Fibroblast of peridontal ligament (primary cell): ENCODE measurements around the gene BPIFA3.
"Not testable (repeated sequence)": the region's sequence is repeated elsewhere in the genome, so short reads cannot be mapped to it uniquely, and the experiment has no call there.

Experiments used
- DNase-seq: peaks from one replicate; pipeline ENCODE4 v3.0.0-alpha.2; 2010; ENCODE audit errors: extremely low read depth

The BPIFA3 gene

DNA sequence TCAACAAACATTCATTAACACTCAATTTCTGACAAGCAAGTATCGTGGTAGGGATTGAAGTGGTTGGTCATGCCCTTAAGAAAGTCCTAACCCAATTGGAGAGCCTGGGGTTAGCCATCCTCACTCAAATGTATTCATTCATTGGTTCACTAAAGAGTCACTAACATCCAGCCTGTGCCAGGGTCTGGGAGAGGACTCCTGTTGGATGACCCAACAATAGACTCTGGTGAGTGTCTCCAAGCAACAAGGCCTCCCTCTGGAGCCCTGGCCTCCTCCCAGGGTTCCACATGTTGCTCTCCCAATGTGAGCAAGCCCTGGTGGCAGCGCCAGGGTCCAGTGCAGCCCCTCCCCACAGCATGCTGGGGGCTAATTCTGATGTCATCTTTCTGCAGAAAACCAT, at the start of gene BPIFA3:
Gene BPIFA3, plus strand, starts transcription at position 301 of the 400 bp plus-strand sequence. CDS start 185 bp downstream, outside the sequence.
- DNase-seq = no peak

- DNase-seq = no peak
Measured at GRCh38 chr20:33167859-33168258, 49.3 kb upstream of the BPIFA3 start, which contains the start of gene BPIFA2. BPIFA2 (plus strand) TSS chr20:33168159; CDS start chr20:33169146, 987 bp downstream.

GRCh38 chr20:33169176-33169794, 47.9 kb upstream of the BPIFA3 start:
- no peak for DNase-seq

- no peak for DNase-seq
Measured at GRCh38 chr20:33172781-33173180, 44.4 kb upstream of the BPIFA3 start.

DNA sequence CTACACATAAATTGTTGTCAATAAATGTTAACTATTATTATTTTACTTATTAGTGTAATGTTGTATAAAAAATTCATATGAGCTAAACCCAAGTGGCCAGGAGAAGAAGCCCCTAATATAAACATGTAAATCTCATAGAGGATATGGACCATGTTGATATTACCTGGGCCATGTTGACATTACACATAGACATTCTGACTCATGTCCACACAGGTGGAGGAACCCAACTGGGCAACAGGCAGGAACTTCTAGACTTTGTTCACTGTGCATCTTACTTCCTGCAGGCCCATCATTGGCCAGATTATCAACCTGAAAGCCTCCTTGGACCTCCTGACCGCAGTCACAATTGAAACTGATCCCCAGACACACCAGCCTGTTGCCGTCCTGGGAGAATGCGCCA, 42.0 kb upstream of the BPIFA3 start:
- no peak for DNase-seq

DNA sequence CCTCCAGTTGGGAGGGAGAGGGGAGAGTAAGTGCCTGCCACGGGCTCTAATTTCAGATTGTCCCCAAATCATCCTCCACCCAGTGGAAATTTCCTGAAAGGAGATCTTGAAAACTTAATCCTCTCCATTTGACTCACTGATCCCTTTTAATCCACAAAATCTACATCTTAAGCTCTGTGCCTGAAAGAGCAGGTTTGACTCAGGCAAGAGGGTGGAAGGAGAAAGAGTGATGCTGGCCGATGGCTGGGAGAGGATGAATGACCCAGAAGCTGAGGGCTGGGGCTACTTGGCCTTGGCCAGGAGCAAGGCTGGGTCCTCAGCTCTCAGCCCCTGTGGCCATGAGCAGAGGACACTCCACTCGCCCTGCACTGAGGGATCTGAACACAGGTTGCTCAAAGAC, 41.1 kb upstream of the BPIFA3 start:
- no peak for DNase-seq

DNA sequence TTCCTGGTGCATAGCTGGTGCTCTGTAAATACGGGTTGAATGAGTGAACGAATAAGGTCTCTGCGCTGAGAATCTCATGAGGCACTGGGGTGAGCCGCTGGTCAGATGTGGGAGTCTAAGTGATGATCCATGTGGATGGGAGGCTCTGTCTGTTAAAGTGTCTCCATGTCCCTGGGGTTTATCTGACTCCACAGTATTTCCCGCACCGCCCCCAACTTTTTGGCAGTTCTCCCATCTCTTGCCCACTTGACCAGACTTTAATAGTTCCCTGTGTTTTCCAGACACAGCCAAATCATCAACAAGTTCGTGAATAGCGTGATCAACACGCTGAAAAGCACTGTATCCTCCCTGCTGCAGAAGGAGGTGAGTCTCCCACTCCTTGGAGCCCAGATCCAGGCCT, 39.3 kb upstream of the BPIFA3 start:
- no peak for DNase-seq

DNA sequence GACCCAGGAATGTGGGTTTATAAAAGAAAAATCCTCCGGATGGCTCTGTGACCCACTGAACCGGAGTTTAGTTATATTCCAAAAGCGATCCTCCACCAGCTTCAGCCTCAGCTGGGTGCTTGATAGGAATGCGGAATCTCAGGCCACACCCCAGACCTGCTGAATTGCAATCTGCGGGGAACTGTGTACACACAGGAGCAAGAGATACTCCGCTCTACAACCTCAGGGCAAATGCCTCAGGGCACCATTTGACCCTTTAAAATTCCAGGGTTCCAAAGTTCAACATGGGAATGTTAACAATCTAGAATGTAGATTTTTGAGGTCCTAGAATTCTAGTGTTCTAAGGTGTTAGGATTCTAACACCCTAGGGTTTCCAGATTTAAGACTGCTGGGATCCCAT, 38.4 kb upstream of the BPIFA3 start:
- no peak for DNase-seq

DNA sequence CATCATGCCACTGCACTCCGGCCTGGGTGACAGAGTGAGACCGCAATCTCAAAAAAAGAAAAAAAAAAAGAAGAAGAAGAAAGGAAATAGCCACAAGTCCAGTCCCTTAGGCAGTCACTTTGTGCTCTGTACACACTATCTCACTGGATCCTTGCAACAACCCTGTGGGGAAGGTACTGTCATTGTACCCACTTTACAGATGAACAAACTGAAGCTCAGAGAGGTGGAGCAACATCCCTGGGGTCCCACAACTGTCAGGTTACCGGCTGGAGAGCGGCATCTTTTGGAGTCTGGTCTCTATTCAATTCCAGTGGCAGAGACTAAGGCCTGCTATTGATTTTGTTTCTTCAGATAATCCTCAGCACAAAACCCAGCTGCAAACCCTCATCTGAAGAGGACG, 37.0 kb upstream of the BPIFA3 start:
- DNase-seq = no peak

- DNase-seq = no peak
Measured at GRCh38 chr20:33181482-33182093, 35.6 kb upstream of the BPIFA3 start.

DNA sequence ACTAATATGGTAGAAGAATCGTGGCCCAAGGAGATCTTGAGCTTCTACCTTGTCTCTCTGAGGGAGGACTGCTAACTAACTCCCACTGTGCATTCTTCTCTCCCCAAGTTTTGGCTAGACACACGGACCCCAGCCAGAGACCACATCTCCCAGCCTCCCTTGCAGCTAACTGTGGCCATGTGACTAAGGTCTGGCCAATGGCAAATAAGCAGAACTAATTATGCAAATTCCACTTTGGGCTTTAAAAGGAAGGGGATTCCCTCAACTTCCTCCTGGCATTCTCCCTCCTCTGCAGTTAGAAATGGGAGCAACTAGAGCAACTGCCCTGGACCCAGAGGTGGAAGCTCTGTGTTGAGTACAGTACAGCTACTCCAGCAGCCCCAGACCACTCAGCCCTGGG, 33.8 kb upstream of the BPIFA3 start:
- DNase-seq = no peak

DNA sequence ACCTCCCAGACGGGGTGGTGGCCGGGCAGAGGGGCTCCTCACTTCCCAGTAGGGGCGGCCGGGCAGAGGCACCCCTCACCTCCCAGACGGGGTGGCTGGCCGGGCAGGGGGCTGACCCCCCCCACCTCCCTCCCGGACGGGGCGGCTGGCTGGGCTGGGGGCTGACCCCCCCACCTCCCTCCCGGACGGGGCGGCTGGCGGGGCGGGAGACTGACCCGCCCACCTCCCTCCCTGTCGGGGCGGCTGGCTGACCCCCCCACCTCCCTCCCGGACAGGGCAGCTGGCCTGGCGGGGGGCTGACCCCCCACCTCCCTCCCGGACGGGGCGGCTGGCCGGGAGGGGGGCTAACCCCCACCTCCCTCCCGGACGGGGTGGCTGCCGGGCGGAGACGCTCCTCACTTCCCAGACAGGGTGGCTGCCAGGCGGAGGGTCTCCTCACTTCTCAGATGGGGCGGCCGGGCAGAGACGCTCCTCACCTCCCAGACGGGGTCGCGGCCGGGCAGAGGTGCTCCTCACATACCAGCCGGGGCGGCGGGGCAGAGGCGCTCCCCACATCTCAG, 32.0 kb upstream of the BPIFA3 start:
- DNase-seq = not testable (repeated sequence)

DNA sequence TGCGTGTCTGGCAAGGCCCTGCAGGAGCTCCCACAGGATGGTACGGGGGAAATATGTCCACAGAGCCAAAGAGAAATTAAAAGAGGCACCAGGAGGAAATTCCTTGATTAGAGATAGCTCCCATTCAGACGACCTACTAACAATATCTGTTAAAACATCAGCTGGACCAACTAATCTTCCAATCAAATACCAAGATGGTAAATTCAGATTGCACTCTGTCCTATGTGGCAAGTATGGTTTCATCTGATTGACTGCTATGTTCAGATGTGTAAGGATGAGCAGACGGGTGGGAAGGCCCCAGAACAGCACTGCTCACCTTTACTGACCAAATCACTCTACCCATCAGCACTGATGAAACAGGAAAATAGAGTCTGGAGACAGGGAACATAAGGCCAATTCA, 29.7 kb upstream of the BPIFA3 start:
- no peak for DNase-seq

GRCh38 chr20:33188421-33188820, 28.7 kb upstream of the BPIFA3 start:
- no peak for DNase-seq

- DNase-seq = no peak
Measured at GRCh38 chr20:33191484-33191883, 25.7 kb upstream of the BPIFA3 start.

DNA sequence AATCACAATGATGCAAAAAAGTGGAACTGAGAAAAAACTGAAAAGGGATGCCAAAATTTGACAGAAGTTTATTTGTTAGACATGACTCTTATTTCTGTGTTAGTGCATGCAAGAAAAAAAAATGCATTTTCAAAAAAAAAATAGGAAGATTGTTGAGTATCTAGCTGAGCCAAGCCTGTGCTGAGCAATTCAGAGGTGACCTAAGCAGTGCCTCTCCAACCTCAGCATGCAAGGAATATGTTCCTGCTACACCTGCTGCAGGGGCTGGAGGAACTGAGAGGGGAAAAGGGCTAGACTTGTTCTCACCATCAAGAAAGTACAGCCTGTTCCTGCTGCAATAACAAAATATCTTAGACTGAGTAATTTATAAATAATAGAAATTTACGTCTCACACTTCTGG, 25.2 kb upstream of the BPIFA3 start:
- no peak for DNase-seq

GRCh38 chr20:33192912-33193501, 24.1 kb upstream of the BPIFA3 start:
- DNase-seq = no peak

GRCh38 chr20:33199026-33199425, 18.1 kb upstream of the BPIFA3 start:
- no peak for DNase-seq

DNA sequence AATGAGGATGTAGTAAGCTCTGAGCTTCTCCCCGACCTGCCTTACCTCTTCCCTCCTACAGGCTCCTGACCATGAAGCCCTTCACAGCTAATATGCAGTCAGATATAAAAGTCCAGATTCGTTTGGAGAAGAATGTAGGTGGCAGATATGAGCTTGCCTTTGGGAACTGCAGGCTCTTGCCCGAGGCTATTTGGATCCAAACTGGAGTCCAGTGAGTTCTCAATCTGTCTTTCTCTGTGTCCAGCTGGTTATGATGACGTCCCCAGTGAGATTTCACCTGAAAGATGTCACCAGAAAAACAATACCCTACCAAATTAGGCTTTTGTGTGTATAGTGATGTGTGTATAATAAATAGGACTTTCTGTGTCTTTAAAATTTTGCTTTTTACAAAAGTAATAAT, 14.7 kb upstream of the BPIFA3 start:
- DNase-seq = no peak

DNA sequence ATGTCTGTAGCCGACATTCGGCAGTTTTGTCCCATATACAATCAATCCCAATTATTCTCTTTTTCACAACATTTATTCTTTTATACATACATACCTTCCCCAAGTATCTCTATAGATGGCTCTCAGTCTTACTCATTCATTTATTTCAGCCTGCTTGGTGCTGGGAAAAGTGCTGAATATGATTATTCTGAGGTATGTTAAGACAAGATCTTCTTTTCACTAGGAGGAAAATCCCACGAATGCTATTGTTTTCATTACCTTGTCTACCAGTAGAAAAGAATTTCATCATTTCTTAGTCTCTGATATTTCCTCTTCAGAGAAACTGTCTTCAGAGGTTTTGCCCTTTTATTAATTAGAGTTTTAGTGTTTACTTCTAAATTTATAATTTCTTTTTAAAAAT, 13.7 kb upstream of the BPIFA3 start:
- DNase-seq = no peak

- peak; percentile 49 for DNase-seq
Measured at GRCh38 chr20:33209789-33210188, 7.4 kb upstream of the BPIFA3 start.

- no peak for DNase-seq
Measured at GRCh38 chr20:33210371-33210770, 6.8 kb upstream of the BPIFA3 start.

DNA sequence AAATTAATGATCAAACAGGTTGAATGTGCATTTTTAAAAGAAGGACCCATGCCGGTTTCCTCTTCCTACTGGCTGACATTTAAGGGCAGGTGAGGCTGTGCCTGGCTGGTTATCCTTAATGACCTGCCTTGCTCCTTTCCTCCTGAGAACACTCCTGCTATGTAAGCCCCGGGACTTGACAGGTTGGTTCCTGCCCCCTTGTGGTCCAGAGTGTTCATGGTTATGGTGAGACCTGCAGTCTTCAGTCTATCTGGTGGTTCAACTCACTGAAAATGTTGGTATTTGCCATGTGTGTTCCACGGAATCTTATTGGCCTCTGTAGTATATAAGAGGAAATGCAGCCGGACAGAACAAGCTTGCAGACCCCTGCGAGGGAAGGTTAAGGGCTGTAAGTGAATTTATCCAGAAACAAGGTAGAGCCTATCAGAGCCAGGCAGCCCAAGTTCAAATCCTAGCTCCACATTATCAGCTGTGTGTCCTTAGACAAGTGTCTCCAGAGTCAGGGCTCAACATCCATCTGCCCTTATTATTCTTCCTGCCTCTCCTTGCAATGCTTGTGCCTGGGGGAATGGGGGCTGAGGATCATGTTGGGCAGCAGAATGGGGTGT, 5.2 kb upstream of the BPIFA3 start:
- peak; percentile 18 for DNase-seq
